Chondrocyte (in vitro differentiated cells): Measurements from ENCODE around the gene AMH. TPM values are rescaled to one million over a fixed set of nuclear protein-coding genes. Genes with fewer than 3 reads are reported as not detected.

Source experiments
- DNase-seq: peaks from one replicate; pipeline ENCODE4 v3.0.0; 2021; ENCODE audit warnings: mixed read lengths, low spot score
- H3K27ac Mint-ChIP-seq: one replicate; pipeline ENCODE4 v1.8.0; 2021; ENCODE audit warnings: mild to moderate bottlenecking, moderate library complexity, mixed read lengths; ENCODE audit not compliant: unreplicated experiment
- H3K27me3 Mint-ChIP-seq: 2 replicates; pipeline ENCODE4 v1.8.0; 2021; ENCODE audit warnings: low read depth, mixed read lengths
- H3K36me3 Mint-ChIP-seq: 2 replicates; pipeline ENCODE4 v1.8.0; 2021; ENCODE audit warnings: low read depth, mixed read lengths
- H3K4me1 Mint-ChIP-seq: 2 replicates; pipeline ENCODE4 v1.8.0; 2021; ENCODE audit warnings: low read depth, mild to moderate bottlenecking, mixed read lengths
- H3K4me3 Mint-ChIP-seq: one replicate; pipeline ENCODE4 v1.8.0; 2021; ENCODE audit warnings: mild to moderate bottlenecking, moderate library complexity, mixed read lengths; ENCODE audit not compliant: unreplicated experiment
- H3K9me3 Mint-ChIP-seq: 2 replicates; pipeline ENCODE4 v1.8.0; 2021; ENCODE audit warnings: low read depth, mixed read lengths
- CTCF ChIP-seq: fragments of 200-600 bp; sonication (generic); IDR thresholded peaks from 2 replicates; pipeline ENCODE4 v1.5.0; 2021; ENCODE audit warnings: antibody characterized with exemption, mild to moderate bottlenecking, moderate library complexity
- total RNA-seq: library from RNA; stranded (reverse); gene quantifications from 3 replicates; pipeline ENCODE4 v1.2.1, GENCODE V29; 2021

The AMH gene
- total RNA-seq, 1 donor from 2014 or later: 10.8 TPM

GRCh38 chr19:2210987-2211740 is 38.0 kb upstream of the AMH start:
- no peaks in the 10 kb centered on the region for H3K27me3 Mint-ChIP-seq
- H3K36me3 Mint-ChIP-seq: peaks cover 17% of the 10 kb centered on the region
- H3K4me1 Mint-ChIP-seq: peaks cover 12% of the 10 kb centered on the region
- no peak for DNase-seq
- H3K27ac Mint-ChIP-seq: no peak overlapping the region
- no peaks in the 10 kb centered on the region for H3K9me3 Mint-ChIP-seq
- no peak overlapping the region for H3K4me3 Mint-ChIP-seq
- TF ChIP-seq CTCF: no peak

GRCh38 chr19:2212861-2213711 is 36.0 kb upstream of the AMH start:
- Mint-ChIP-seq H3K4me3 (no peak overlapping the region), H3K4me1 (peaks cover 7% of the 10 kb centered on the region)

GRCh38 chr19:2213799-2214198 is 35.3 kb upstream of the AMH start:
- H3K4me1 Mint-ChIP-seq: no peaks in the 10 kb centered on the region
- TF ChIP-seq CTCF: no peak
- no peak for DNase-seq
- peaks cover 24% of the 10 kb centered on the region for H3K36me3 Mint-ChIP-seq
- no peak overlapping the region for H3K27ac Mint-ChIP-seq
- H3K4me3 Mint-ChIP-seq: no peak overlapping the region
- no peaks in the 10 kb centered on the region for H3K9me3 Mint-ChIP-seq
- H3K27me3 Mint-ChIP-seq: no peaks in the 10 kb centered on the region

More at GRCh38 chr19:2212861-2213711, 36.0 kb upstream of the AMH start:
- TF ChIP-seq CTCF: no peak
- DNase-seq: no peak
- Mint-ChIP-seq H3K36me3 (peaks cover 24% of the 10 kb centered on the region), H3K27ac (no peak overlapping the region), H3K9me3 (no peaks in the 10 kb centered on the region), H3K27me3 (no peaks in the 10 kb centered on the region)

GRCh38 chr19:2214251-2214650 is 34.9 kb upstream of the AMH start:
- TF ChIP-seq CTCF: no peak
- H3K27me3 Mint-ChIP-seq: no peaks in the 10 kb centered on the region
- peaks cover 24% of the 10 kb centered on the region for H3K36me3 Mint-ChIP-seq

GRCh38 chr19:2215281-2215751 is 33.8 kb upstream of the AMH start:
- Mint-ChIP-seq H3K27ac (no peak overlapping the region), H3K4me3 (no peak overlapping the region), H3K36me3 (peaks cover 25% of the 10 kb centered on the region), H3K9me3 (no peaks in the 10 kb centered on the region), H3K4me1 (no peaks in the 10 kb centered on the region), H3K27me3 (no peaks in the 10 kb centered on the region)
- DNase-seq: no peak
- no peak for TF ChIP-seq CTCF

More at GRCh38 chr19:2214251-2214650, 34.9 kb upstream of the AMH start:
- Mint-ChIP-seq H3K4me1 (no peaks in the 10 kb centered on the region), H3K27ac (no peak overlapping the region), H3K9me3 (no peaks in the 10 kb centered on the region), H3K4me3 (no peak overlapping the region)
- no peak for DNase-seq
